ENCODE results near the gene MOBP.

Gene MOBP

DNA sequence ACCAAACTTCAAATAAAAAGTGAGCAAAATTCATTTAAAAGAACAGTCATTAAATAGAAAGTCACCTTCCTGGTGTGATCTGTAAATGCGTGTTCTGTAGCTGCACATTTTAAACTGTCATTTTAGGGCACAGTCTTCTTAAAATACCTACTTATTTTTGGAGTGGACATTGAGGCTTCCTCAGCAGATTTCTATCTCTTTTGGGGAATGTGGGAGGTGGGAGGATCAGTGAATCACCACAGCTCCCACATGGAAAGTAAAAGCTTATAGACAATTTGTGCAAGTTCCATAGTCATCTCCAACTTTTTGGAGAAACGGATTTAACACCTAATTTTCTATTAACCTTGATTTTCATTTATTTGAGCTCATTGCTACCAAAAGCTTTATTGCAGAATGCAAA is 21.0 kb upstream of the MOBP start:
- H3K56ac ChIP-seq (ENCODE audit: low read length): no peak overlapping the region
- H3K9ac ChIP-seq (ENCODE audit: low read length): no peak overlapping the region
- no peak for DNase-seq
- H3K79me2 ChIP-seq (ENCODE audit: control insufficient read depth, insufficient read depth, low read length): no peaks in the 10 kb centered on the region
- no peak overlapping the region for H2BK120ac ChIP-seq (ENCODE audit: low read depth, low read length)
- no peak overlapping the region for H3K27ac ChIP-seq (ENCODE audit: low read depth, low read length)
- no peak overlapping the region for H2BK15ac ChIP-seq (replicated peaks; ENCODE audit: low read depth)
- no peak overlapping the region for H3K4me3 ChIP-seq (ENCODE audit: low read length)
- no CpG with 5 or more reads among the region's 2 CpGs for WGBS (ENCODE audit: extremely low coverage, insufficient coverage, low lambda C conversion rate)
- no peak overlapping the region for H4K8ac ChIP-seq (ENCODE audit: low read depth, low read length)
- no peak overlapping the region for H4K5ac ChIP-seq (ENCODE audit: low read length)
- no peak overlapping the region for H2AK5ac ChIP-seq (ENCODE audit: low read length)
- no peaks in the 10 kb centered on the region for H3K27me3 ChIP-seq (ENCODE audit: insufficient read depth, low read length, poor library complexity)
- H2BK5ac ChIP-seq (ENCODE audit: low read length): no peak overlapping the region
- no peak overlapping the region for H3K4ac ChIP-seq (ENCODE audit: low read depth, low read length)
- H3K18ac ChIP-seq (ENCODE audit: low read length): no peak overlapping the region
- no peaks in the 10 kb centered on the region for H3K36me3 ChIP-seq (ENCODE audit: control insufficient read depth, insufficient read depth, low read length)
- H3K79me1 ChIP-seq (ENCODE audit: low read length): no peaks in the 10 kb centered on the region
- no peak overlapping the region for H3K23ac ChIP-seq (ENCODE audit: low read length)
- no peak overlapping the region for H3K4me2 ChIP-seq (ENCODE audit: low read length)
- H3K4me1 ChIP-seq (ENCODE audit: control insufficient read depth, low read depth, low read length): no peaks in the 10 kb centered on the region

DNA sequence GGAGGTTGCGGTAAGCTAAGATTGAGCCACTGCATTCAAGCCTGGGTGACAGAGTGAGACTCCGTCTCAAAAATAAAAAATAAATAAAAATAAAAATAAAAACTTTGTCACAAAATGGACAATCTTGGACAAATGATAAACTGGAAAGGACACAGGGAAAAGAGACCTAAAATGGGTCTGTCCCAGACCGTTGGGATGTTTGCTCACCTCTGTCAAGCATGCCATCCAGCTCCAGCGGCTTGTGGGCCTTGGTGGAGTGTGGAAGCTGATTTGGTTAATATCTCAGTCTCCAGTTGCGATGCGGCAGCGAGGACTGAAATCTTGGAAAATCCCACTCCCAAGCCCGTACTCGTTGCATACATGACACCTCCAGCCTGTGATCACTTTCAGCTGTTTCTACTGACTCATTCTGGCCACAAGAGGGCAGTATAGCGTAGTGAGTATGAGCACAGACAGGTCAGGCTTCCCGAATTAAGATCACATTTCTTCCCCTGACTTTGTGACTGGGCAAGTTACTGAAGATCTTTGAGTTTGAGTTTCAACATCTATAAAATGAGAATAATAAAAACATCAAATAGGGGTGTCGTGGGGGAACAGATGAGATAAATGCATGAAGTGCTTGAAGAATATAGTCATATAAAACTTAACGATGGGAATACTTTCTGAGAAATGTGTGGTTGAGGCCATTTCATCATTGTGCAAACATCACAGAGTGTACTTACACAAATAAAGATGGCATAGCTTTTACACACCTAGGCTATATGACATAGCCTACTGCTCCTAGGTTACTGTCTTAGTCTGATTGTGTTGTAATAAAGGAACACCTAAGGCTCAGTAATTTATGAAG is 19.6 kb upstream of the MOBP start:
- no peak overlapping the region for H3K4me3 ChIP-seq (ENCODE audit: low read length)
- H3K79me2 ChIP-seq (ENCODE audit: control insufficient read depth, insufficient read depth, low read length): no peaks in the 10 kb centered on the region
- no peak overlapping the region for H4K5ac ChIP-seq (ENCODE audit: low read length)
- no peak overlapping the region for H3K4me2 ChIP-seq (ENCODE audit: low read length)
- no peak overlapping the region for H3K4ac ChIP-seq (ENCODE audit: low read depth, low read length)
- peak overlapping the region; percentile 55 for H3K9ac ChIP-seq (ENCODE audit: low read length)
- H3K36me3 ChIP-seq (ENCODE audit: control insufficient read depth, insufficient read depth, low read length): no peaks in the 10 kb centered on the region
- H3K18ac ChIP-seq (ENCODE audit: low read length): no peak overlapping the region
- no peak overlapping the region for H2AK5ac ChIP-seq (ENCODE audit: low read length)
- WGBS (ENCODE audit: extremely low coverage, insufficient coverage, low lambda C conversion rate): no CpG with 5 or more reads among the region's 13 CpGs
- no peak overlapping the region for H2BK120ac ChIP-seq (ENCODE audit: low read depth, low read length)
- H2BK15ac ChIP-seq (replicated peaks; ENCODE audit: low read depth): no peak overlapping the region
- peak overlapping the region; percentile 69 for H3K56ac ChIP-seq (ENCODE audit: low read length)
- no peak overlapping the region for H3K27ac ChIP-seq (ENCODE audit: low read depth, low read length)
- no peaks in the 10 kb centered on the region for H3K79me1 ChIP-seq (ENCODE audit: low read length)
- H4K8ac ChIP-seq (ENCODE audit: low read depth, low read length): no peak overlapping the region
- peak; percentile 92 for DNase-seq
- no peak overlapping the region for H3K23ac ChIP-seq (ENCODE audit: low read length)
- H2BK5ac ChIP-seq (ENCODE audit: low read length): no peak overlapping the region
- no peaks in the 10 kb centered on the region for H3K4me1 ChIP-seq (ENCODE audit: control insufficient read depth, low read depth, low read length)
- no peaks in the 10 kb centered on the region for H3K27me3 ChIP-seq (ENCODE audit: insufficient read depth, low read length, poor library complexity)

DNA sequence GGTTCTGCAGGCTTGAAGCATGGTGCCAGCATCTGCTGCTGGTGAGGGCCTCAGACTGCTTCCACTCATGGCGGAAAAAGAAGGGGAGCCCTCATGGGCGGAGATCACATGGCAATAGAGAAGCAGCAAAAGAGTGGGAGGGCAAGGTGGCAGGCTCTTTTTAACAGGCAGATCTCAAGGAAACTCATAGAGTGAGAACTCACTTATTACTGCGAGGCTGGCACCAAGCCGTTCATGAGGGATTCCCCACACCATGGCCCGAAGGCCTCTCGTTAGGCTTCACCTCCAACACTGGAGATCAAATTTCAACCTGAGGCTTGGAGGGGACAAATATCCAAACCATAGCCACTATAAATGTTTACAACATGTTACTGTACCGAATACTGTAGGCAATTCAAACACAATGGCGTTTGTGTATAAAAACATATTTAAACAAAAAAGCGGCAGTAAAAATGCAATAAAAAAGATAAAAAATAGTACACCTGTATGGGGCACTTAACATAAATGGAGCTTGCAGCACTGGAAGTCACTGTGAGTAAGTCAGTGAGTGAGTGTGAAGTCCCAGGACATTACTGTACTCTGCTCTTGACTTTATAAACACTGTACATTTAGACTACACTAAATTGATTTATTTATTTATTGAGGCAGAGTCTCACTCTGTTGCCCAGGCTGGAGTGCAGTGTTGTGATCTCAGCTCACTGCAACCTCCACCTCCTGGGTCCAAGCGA is 18.8 kb upstream of the MOBP start:
- H2BK5ac ChIP-seq (ENCODE audit: low read length): no peak overlapping the region
- H3K27ac ChIP-seq (ENCODE audit: low read depth, low read length): no peak overlapping the region
- H2BK120ac ChIP-seq (ENCODE audit: low read depth, low read length): no peak overlapping the region
- H3K4me1 ChIP-seq (ENCODE audit: control insufficient read depth, low read depth, low read length): no peaks in the 10 kb centered on the region
- no peaks in the 10 kb centered on the region for H3K27me3 ChIP-seq (ENCODE audit: insufficient read depth, low read length, poor library complexity)
- no peak overlapping the region for H2BK15ac ChIP-seq (replicated peaks; ENCODE audit: low read depth)
- H3K36me3 ChIP-seq (ENCODE audit: control insufficient read depth, insufficient read depth, low read length): no peaks in the 10 kb centered on the region
- WGBS (ENCODE audit: extremely low coverage, insufficient coverage, low lambda C conversion rate): no CpG with 5 or more reads among the region's 10 CpGs
- no peak overlapping the region for H3K4ac ChIP-seq (ENCODE audit: low read depth, low read length)
- no peak overlapping the region for H3K9ac ChIP-seq (ENCODE audit: low read length)
- no peaks in the 10 kb centered on the region for H3K79me2 ChIP-seq (ENCODE audit: control insufficient read depth, insufficient read depth, low read length)
- H3K4me3 ChIP-seq (ENCODE audit: low read length): no peak overlapping the region
- H4K8ac ChIP-seq (ENCODE audit: low read depth, low read length): no peak overlapping the region
- H3K23ac ChIP-seq (ENCODE audit: low read length): no peak overlapping the region
- no peak overlapping the region for H2AK5ac ChIP-seq (ENCODE audit: low read length)
- no peaks in the 10 kb centered on the region for H3K79me1 ChIP-seq (ENCODE audit: low read length)
- no peak overlapping the region for H3K4me2 ChIP-seq (ENCODE audit: low read length)
- H4K5ac ChIP-seq (ENCODE audit: low read length): no peak overlapping the region
- DNase-seq: no peak
- no peak overlapping the region for H3K56ac ChIP-seq (ENCODE audit: low read length)
- no peak overlapping the region for H3K18ac ChIP-seq (ENCODE audit: low read length)

DNA sequence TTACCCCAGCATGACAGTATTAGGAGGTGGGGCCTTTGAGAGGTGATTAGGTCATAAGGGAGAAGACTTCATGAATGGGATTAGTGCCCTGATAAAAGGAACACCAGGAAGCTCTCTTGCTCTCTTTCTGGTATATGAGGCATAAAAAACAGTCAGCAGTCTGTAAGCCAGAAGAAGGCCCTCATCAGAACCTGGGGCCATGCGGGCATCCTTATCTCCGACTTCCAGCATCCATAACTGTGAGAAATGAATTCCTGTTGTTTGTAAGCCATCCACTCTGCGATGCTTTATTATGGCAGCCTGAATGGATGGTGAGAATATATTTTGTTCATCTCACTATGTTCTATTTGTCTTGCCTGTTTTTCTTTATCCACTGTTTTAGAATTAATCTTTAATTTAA is 17.7 kb upstream of the MOBP start:
- no peak overlapping the region for H4K5ac ChIP-seq (ENCODE audit: low read length)
- H3K4me3 ChIP-seq (ENCODE audit: low read length): no peak overlapping the region
- no CpG with 5 or more reads among the region's 3 CpGs for WGBS (ENCODE audit: extremely low coverage, insufficient coverage, low lambda C conversion rate)
- no peak overlapping the region for H3K23ac ChIP-seq (ENCODE audit: low read length)
- H2BK5ac ChIP-seq (ENCODE audit: low read length): no peak overlapping the region
- no peak overlapping the region for H3K4me2 ChIP-seq (ENCODE audit: low read length)
- H3K79me1 ChIP-seq (ENCODE audit: low read length): no peaks in the 10 kb centered on the region
- no peak overlapping the region for H3K4ac ChIP-seq (ENCODE audit: low read depth, low read length)
- no peak overlapping the region for H4K8ac ChIP-seq (ENCODE audit: low read depth, low read length)
- no peaks in the 10 kb centered on the region for H3K36me3 ChIP-seq (ENCODE audit: control insufficient read depth, insufficient read depth, low read length)
- DNase-seq: no peak
- no peak overlapping the region for H3K18ac ChIP-seq (ENCODE audit: low read length)
- no peak overlapping the region for H3K56ac ChIP-seq (ENCODE audit: low read length)
- H3K79me2 ChIP-seq (ENCODE audit: control insufficient read depth, insufficient read depth, low read length): no peaks in the 10 kb centered on the region
- H3K9ac ChIP-seq (ENCODE audit: low read length): no peak overlapping the region
- H2AK5ac ChIP-seq (ENCODE audit: low read length): no peak overlapping the region
- no peaks in the 10 kb centered on the region for H3K27me3 ChIP-seq (ENCODE audit: insufficient read depth, low read length, poor library complexity)
- no peaks in the 10 kb centered on the region for H3K4me1 ChIP-seq (ENCODE audit: control insufficient read depth, low read depth, low read length)
- no peak overlapping the region for H2BK15ac ChIP-seq (replicated peaks; ENCODE audit: low read depth)
- H3K27ac ChIP-seq (ENCODE audit: low read depth, low read length): no peak overlapping the region
- no peak overlapping the region for H2BK120ac ChIP-seq (ENCODE audit: low read depth, low read length)

DNA sequence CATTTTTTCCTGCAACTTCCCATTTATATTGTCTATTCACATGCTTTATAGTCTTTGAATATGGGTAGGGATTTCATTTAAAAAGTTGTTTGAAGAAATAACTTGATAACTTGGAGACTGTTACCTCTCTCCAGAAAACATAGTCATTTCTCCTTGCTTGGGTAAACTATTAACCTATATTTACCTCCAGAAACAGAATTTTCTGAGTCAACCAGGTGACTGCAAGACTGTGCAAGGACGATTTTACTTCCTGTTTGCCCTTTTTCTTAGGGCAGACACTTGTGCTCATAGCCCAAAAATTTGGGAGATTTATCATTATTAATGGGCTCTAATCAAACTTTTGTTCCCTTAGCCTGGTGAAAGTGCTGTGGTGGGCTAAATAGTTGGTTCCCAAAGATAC is 14.3 kb upstream of the MOBP start:
- no peak overlapping the region for H3K56ac ChIP-seq (ENCODE audit: low read length)
- no peak overlapping the region for H3K23ac ChIP-seq (ENCODE audit: low read length)
- no peak overlapping the region for H4K8ac ChIP-seq (ENCODE audit: low read depth, low read length)
- no peak overlapping the region for H2BK120ac ChIP-seq (ENCODE audit: low read depth, low read length)
- H4K5ac ChIP-seq (ENCODE audit: low read length): no peak overlapping the region
- H3K4me1 ChIP-seq (ENCODE audit: control insufficient read depth, low read depth, low read length): no peaks in the 10 kb centered on the region
- no peak overlapping the region for H3K27ac ChIP-seq (ENCODE audit: low read depth, low read length)
- H2AK5ac ChIP-seq (ENCODE audit: low read length): no peak overlapping the region
- no CpG with 5 or more reads among the region's 1 CpG for WGBS (ENCODE audit: extremely low coverage, insufficient coverage, low lambda C conversion rate)
- no peak overlapping the region for H3K18ac ChIP-seq (ENCODE audit: low read length)
- no peaks in the 10 kb centered on the region for H3K27me3 ChIP-seq (ENCODE audit: insufficient read depth, low read length, poor library complexity)
- H3K9ac ChIP-seq (ENCODE audit: low read length): no peak overlapping the region
- H3K4me2 ChIP-seq (ENCODE audit: low read length): no peak overlapping the region
- H3K36me3 ChIP-seq (ENCODE audit: control insufficient read depth, insufficient read depth, low read length): no peaks in the 10 kb centered on the region
- no peak overlapping the region for H3K4ac ChIP-seq (ENCODE audit: low read depth, low read length)
- no peaks in the 10 kb centered on the region for H3K79me1 ChIP-seq (ENCODE audit: low read length)
- no peak overlapping the region for H2BK5ac ChIP-seq (ENCODE audit: low read length)
- H3K4me3 ChIP-seq (ENCODE audit: low read length): no peak overlapping the region
- no peak for DNase-seq
- no peak overlapping the region for H2BK15ac ChIP-seq (replicated peaks; ENCODE audit: low read depth)
- H3K79me2 ChIP-seq (ENCODE audit: control insufficient read depth, insufficient read depth, low read length): no peaks in the 10 kb centered on the region
